ENCODE results near the gene NTSR1. TPM values are rescaled to one million over a fixed set of nuclear protein-coding genes. Genes with fewer than 3 reads are reported as not detected.

Gene NTSR1
- total RNA-seq, 4 donors from 2014 or later: 0.67 TPM; not detected in 3

DNA sequence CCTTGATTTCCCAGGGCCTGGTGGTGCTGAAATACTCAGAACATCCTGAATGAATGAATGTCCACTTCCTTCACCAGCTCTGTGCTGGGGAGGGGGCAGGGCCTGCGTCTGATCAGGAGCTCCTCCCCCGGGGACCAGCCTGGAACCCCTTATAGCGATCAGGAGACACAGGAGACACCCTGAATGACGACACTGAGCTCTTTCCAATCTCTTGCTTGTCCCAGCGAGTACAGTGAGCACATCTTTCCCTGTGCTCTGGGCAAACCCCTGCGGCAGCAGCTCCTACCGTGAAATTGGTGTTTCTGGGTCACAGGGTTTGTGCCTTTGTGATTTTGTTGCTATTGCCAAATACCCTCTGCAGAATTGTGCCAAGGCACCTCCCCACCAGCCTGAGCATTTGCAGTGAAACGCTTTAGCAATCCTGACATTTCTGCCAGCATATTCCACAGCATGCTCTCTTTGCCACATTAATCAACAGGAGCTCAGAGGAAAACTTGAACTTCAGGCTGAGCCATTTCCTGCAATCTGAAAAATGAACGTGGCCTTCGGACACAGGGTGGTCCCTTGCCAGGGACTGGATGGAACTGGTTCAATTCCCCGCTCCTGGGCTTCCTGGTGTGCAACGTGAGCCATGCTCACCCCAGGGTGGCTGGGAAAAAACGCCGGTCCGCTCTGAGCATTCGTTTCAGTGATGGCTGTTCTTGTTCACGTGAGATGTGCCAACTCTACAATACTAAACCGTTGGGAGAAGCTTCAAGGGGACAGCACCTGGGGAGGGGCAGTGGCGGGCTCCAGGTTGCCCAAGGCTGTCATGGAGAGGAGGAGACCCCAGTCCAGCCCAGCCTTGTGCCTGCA is 64.6 kb downstream of the NTSR1 start:
- H3K27me3 ChIP-seq: no peaks in the 10 kb centered on the region
- H3K4me3 ChIP-seq (replicated peaks in 1 of 3): no peak overlapping the region
- peak; percentile 80 to 81 for DNase-seq
- peak overlapping the region; percentile 35 to 77 (median 59) for H3K27ac ChIP-seq
- TF ChIP-seq, protein P1, sequence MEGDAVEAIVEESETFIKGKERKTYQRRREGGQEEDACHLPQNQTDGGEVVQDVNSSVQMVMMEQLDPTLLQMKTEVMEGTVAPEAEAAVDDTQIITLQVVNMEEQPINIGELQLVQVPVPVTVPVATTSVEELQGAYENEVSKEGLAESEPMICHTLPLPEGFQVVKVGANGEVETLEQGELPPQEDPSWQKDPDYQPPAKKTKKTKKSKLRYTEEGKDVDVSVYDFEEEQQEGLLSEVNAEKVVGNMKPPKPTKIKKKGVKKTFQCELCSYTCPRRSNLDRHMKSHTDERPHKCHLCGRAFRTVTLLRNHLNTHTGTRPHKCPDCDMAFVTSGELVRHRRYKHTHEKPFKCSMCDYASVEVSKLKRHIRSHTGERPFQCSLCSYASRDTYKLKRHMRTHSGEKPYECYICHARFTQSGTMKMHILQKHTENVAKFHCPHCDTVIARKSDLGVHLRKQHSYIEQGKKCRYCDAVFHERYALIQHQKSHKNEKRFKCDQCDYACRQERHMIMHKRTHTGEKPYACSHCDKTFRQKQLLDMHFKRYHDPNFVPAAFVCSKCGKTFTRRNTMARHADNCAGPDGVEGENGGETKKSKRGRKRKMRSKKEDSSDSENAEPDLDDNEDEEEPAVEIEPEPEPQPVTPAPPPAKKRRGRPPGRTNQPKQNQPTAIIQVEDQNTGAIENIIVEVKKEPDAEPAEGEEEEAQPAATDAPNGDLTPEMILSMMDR (IDR thresholded peaks at IDR 0.05): no peak
- TF ChIP-seq POLR2A (IDR thresholded peaks at IDR 0.05): peak in 1 of 2 donors; percentile 11
- WGBS, 2 donors: 26 to 35% methylated on average over 13 to 19 of the region's 19 CpGs
- H3K36me3 ChIP-seq: no peaks in the 10 kb centered on the region
- H3K4me1 ChIP-seq: peaks cover 23 to 38% of the 10 kb centered on the region in 2 donors
- intact Hi-C loops (cut with DNase I): no loop called here
- H3K9me3 ChIP-seq: no peaks in the 10 kb centered on the region

DNA sequence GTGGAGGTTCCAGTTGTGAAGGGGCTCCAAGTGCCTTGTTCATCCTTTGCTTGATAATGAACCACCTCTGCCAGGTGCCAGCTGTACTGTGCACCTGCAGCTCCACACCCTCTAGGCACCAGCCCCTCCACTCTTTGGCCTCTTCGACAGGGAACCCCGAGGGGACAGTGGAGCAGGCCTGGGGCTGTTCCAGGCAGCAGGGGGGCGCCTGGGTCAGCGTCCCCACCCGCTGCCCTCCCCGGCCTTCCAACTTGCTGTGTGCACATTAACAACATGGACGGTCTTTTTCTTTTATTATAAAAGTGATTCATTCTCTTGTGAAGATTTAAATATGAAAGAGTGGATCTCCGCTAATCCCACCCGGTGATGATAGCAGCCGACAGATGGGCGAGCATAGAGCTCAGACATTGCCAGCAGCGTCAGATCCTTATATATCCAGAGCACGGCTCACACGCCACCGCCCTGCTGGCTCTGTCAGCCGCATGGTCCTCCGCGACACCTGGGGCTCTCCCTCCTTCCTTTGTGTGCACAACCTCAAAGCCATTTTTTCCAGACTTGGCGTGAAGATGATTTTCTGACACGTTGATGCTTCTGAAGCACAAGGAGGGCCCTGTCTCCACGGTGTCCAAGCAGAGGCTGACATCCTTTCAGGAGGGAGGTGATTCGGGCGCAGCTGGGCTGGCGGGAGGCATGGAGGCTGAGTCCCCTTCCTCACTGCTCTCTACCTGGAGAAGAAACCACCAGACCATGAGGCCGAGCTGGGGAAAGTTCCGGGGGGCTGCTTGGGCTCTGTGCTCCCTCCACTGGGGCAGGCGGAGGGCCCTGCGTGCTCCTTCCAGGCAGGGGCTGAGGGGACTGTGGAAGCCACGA is 65.4 kb downstream of the NTSR1 start:
- Histone ChIP-seq H3K27me3 (no peaks in the 10 kb centered on the region), H3K4me1 (peaks cover 17 to 35% of the 10 kb centered on the region in 2 donors), H3K36me3 (no peaks in the 10 kb centered on the region), H3K27ac (peak overlapping the region in 1 of 3 donors; percentile 59), H3K9me3 (no peaks in the 10 kb centered on the region), H3K4me3 (replicated peaks in 1 of 3) (no peak overlapping the region)
- intact Hi-C loops (cut with DNase I): no loop called here
- no peak for DNase-seq
- TF ChIP-seq, protein P1 (IDR thresholded peaks at IDR 0.05): no peak
- TF ChIP-seq POLR2A (IDR thresholded peaks at IDR 0.05): no peak
- WGBS, 2 donors: 86 to 89% methylated on average over 28 to 29 of the region's 29 CpGs

GRCh38 chr20:62774762-62775161 is 66.1 kb downstream of the NTSR1 start:
- TF ChIP-seq, protein P1 (IDR thresholded peaks at IDR 0.05): no peak
- TF ChIP-seq POLR2A (IDR thresholded peaks at IDR 0.05): no peak
- DNase-seq: no peak
- peaks cover 17 to 35% of the 10 kb centered on the region in 2 donors for H3K4me1 ChIP-seq
- no peak overlapping the region for H3K27ac ChIP-seq
- no peak overlapping the region for H3K4me3 ChIP-seq (replicated peaks in 1 of 3)
- H3K27me3 ChIP-seq: no peaks in the 10 kb centered on the region
- H3K36me3 ChIP-seq: no peaks in the 10 kb centered on the region
- WGBS, 2 donors: 56 to 69% methylated on average over 3 to 8 of the region's 8 CpGs
- intact Hi-C loops (cut with DNase I): no loop called here
- no peaks in the 10 kb centered on the region for H3K9me3 ChIP-seq

DNA sequence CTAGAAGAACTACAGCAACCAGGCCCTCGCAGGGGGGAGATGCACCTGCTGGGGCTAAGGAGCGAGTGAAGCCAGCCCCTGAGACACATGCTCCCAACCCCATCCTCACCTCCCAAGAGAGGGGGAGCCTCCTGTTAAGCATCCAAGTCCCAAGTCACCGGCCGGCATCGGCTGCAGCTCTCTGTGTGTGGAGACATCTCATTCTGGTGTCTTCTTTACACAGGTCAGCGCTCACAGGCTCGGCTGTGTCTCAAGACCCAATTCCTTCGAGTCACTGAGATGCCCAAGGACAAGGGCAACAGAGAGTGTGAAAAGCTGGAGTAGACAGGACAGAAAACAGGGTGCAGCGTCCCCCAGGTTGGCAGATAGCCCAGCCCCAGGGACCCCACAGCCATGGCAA is 66.6 kb downstream of the NTSR1 start:
- H3K4me3 ChIP-seq (replicated peaks in 1 of 3): no peak overlapping the region
- intact Hi-C loops (cut with DNase I): no loop called here

More for the DNA sequence above, 66.6 kb downstream of the NTSR1 start:
- Histone ChIP-seq H3K4me1 (peaks cover 17 to 35% of the 10 kb centered on the region in 2 donors), H3K9me3 (no peaks in the 10 kb centered on the region), H3K27ac (no peak overlapping the region), H3K36me3 (no peaks in the 10 kb centered on the region), H3K27me3 (no peaks in the 10 kb centered on the region)
- DNase-seq: no peak
- 79 to 82% methylated on average over 5 to 8 of the region's 9 CpGs for WGBS, 2 donors
- TF ChIP-seq, protein P1 (IDR thresholded peaks at IDR 0.05): no peak
- TF ChIP-seq POLR2A (IDR thresholded peaks at IDR 0.05): no peak
